K562 (cell line): ENCODE data around the gene YPEL2. TPM values are rescaled to one million over a fixed set of nuclear protein-coding genes. Genes with fewer than 3 reads are reported as not detected.

Source experiments
- ATAC-seq: fragments of 200-7000 bp; cut with Tn5 transposase; 3 replicates; pipeline ENCODE4 v1.9.1; 2020; ENCODE audit warnings: moderate library complexity
- BruUV-seq: library from RNA; stranded (reverse); fragments of 400-500 nt; replicated peaks from 2 replicates; lab custom pipeline; 2021; lab: Mats Ljungman, UMichigan
- CTCF ChIA-PET: fragments of 300-600 bp; formaldehyde crosslinking; extraction: SDS; loops from one replicate; lab custom pipeline; 2021; ENCODE audit warnings: low intra/inter-chr PET ratio; lab: Yijun Ruan, JAX
- POLR2A ChIA-PET: fragments of 300-600, 350-650 bp; sonication (Branson Sonifier 250); formaldehyde crosslinking; extraction: SDS; loops from one replicate; lab custom pipeline; 2021; ENCODE audit warnings: antibody characterized with exemption, inconsistent platforms; lab: Yijun Ruan, JAX
- DNase-seq, 4 experiments: peaks; one replicate each; pipeline versions ENCODE4 v3.0.0 to v3.0.0-alpha.2; 2011 to 2018; ENCODE audit warnings: low spot score in 3 of 4, mixed read lengths in 3 of 4; ENCODE audit errors: extremely low read depth in 1 of 4
- FAIRE-seq: peaks from 2 replicates; lab custom pipeline; 2011; peaks lifted over from hg19 to GRCh38; lab: Jason Lieb, UNC
- H2AFZ ChIP-seq: 2 replicates; pipeline ENCODE4 v1.6.0; 2011; ENCODE audit warnings: low read depth, low read length, control low read depth, inconsistent platforms
- H3K27ac ChIP-seq: fragments of 200-600 bp; 3 replicates; pipeline ENCODE4 v1.8.0; 2011; ENCODE audit warnings: low read depth, mild to moderate bottlenecking, control low read depth, inconsistent platforms, low read length, moderate library complexity, mixed read lengths; ENCODE audit errors: extremely low read depth
- H3K27me3 ChIP-seq, 2 experiments: fragments of 300-600 bp in 1 of 2; 2 replicates in 1 of 2; 3 replicates in 1 of 2; pipeline versions ENCODE4 v1.6.0 to v1.8.0; 2011; ENCODE audit warnings: inconsistent platforms in 2 of 2, low read length in 2 of 2, mild to moderate bottlenecking in 1 of 2, mixed read lengths in 1 of 2, moderate library complexity in 1 of 2; ENCODE audit not compliant: control insufficient read depth in 2 of 2, insufficient read depth in 2 of 2
- H3K36me3 ChIP-seq: fragments of 300-600 bp; 3 replicates; pipeline ENCODE4 v1.8.0; 2011; ENCODE audit warnings: mild to moderate bottlenecking, low read length, inconsistent platforms; ENCODE audit not compliant: control insufficient read depth, insufficient read depth
- H3K4me1 ChIP-seq, 2 experiments: fragments of 200-600 bp in 1 of 2; replicated peaks in 1 of 2; 2 replicates in 1 of 2; 3 replicates in 1 of 2; pipeline versions ENCODE4 v1.5.1 to v1.8.0; 2011; ENCODE audit warnings: inconsistent platforms in 2 of 2, low read length in 2 of 2, mild to moderate bottlenecking in 1 of 2, mixed read lengths in 1 of 2, moderate library complexity in 1 of 2; ENCODE audit not compliant: control insufficient read depth in 2 of 2, insufficient read depth in 2 of 2
- H3K4me2 ChIP-seq: 2 replicates; pipeline ENCODE4 v1.6.1; 2011; ENCODE audit warnings: low read length, control low read depth, inconsistent platforms, mixed read lengths; ENCODE audit not compliant: insufficient read depth
- H3K4me3 ChIP-seq: fragments of 200-600 bp; sonication (generic), shearing (Covaris generic); 2 replicates; pipeline ENCODE4 v1.5.1; 2016; ENCODE audit warnings: control low read depth, inconsistent platforms
- H3K79me2 ChIP-seq: fragments of 200-600 bp; 3 replicates; pipeline ENCODE4 v1.8.0; 2011; ENCODE audit warnings: low read length, inconsistent platforms; ENCODE audit not compliant: control insufficient read depth, insufficient read depth
- H3K9ac ChIP-seq, 2 experiments: 2 replicates each; pipeline versions ENCODE4 v1.6.0 to v1.6.1; 2011; ENCODE audit warnings: low read depth in 2 of 2, low read length in 2 of 2, control low read depth in 1 of 2, inconsistent platforms in 1 of 2, mild to moderate bottlenecking in 1 of 2, mixed read lengths in 1 of 2; ENCODE audit not compliant: insufficient read depth in 1 of 2
- H3K9me1 ChIP-seq: one replicate; pipeline ENCODE4 v1.6.0; 2011; ENCODE audit warnings: inconsistent platforms, mild to moderate bottlenecking, low read length, moderate library complexity; ENCODE audit not compliant: control insufficient read depth, insufficient read depth
- H3K9me3 ChIP-seq: replicated peaks from 2 replicates; pipeline ENCODE4 v1.5.1; 2011; ENCODE audit warnings: low read depth, low read length, inconsistent platforms; ENCODE audit not compliant: control insufficient read depth, insufficient read depth
- H4K20me1 ChIP-seq: replicated peaks from 2 replicates; pipeline ENCODE4 v1.6.1; 2011; ENCODE audit warnings: low read length, inconsistent platforms, mixed read lengths; ENCODE audit not compliant: control insufficient read depth, insufficient read depth
- CBX8 ChIP-seq: fragments of 200-600 bp; sonication (generic); IDR thresholded peaks from 2 replicates; pipeline ENCODE4 v1.6.1; 2012; ENCODE audit warnings: borderline replicate concordance, mixed run types, low read depth, mild to moderate bottlenecking, moderate library complexity, mixed read lengths, low read length, control low read depth, inconsistent platforms; ENCODE audit not compliant: poor library complexity, severe bottlenecking; ENCODE audit errors: extremely low read depth
- CCAR2 ChIP-seq: fragments of 200-400 bp; formaldehyde crosslinking; IDR thresholded peaks from 2 replicates; pipeline ENCODE4 v1.6.1; 2017; ENCODE audit warnings: mild to moderate bottlenecking, low read depth, low read length
- ILF3 ChIP-seq: fragments of 450-650 bp; IDR thresholded peaks from 2 replicates; pipeline ENCODE4 v1.6.1; 2018; ENCODE audit warnings: antibody characterized with exemption, mild to moderate bottlenecking, moderate library complexity, borderline replicate concordance
- NR4A1 ChIP-seq, 2 experiments: fragments of 250-450 bp in 1 of 2; fragments of 450-650 bp in 1 of 2; sonication (Bioruptor Pico) in 1 of 2; IDR thresholded peaks; 2 replicates each; pipeline versions ENCODE4 v1.4.0 to v1.6.1; 2016 to 2020; ENCODE audit warnings: mild to moderate bottlenecking in 2 of 2, missing compliant biosample characterization in 1 of 2, missing genetic modification characterization in 1 of 2, moderate library complexity in 1 of 2
- POLR2AphosphoS2 ChIP-seq: IDR thresholded peaks from 2 replicates; pipeline ENCODE4 v1.6.1; 2012; ENCODE audit warnings: low read length, improper control_type of control experiment
- POU5F1 ChIP-seq: fragments of 150-350 bp; IDR thresholded peaks from 2 replicates; pipeline ENCODE4 v1.6.1; 2014; ENCODE audit warnings: borderline replicate concordance, low read length, low read depth, mild to moderate bottlenecking; ENCODE audit not compliant: partially characterized antibody
- SAP30 ChIP-seq: fragments of 200-600 bp; sonication (generic); IDR thresholded peaks from 2 replicates; pipeline ENCODE4 v1.6.1; 2012; ENCODE audit warnings: borderline replicate concordance, low read depth, mild to moderate bottlenecking, moderate library complexity, low read length, control low read depth, inconsistent platforms; ENCODE audit not compliant: insufficient read depth, poor library complexity, severe bottlenecking
- ZNF76 ChIP-seq: fragments of 250-450 bp; sonication (Bioruptor Pico); IDR thresholded peaks from 2 replicates; pipeline ENCODE4 v1.4.0; 2020; ENCODE audit warnings: mild to moderate bottlenecking, moderate library complexity, borderline replicate concordance
- WGBS: fragments of 100-300 bp; shearing (Covaris generic); methylation state at CpG from one replicate; pipeline ENCODE4 v1.1.6; 2016; ENCODE audit warnings: low coverage, mixed read lengths; ENCODE audit not compliant: insufficient coverage; ENCODE audit errors: missing lambda C conversion rate; 5-methylcytosine and 5-hydroxymethylcytosine counted together
- in situ Hi-C: fragments of 300-500 bp; cut with MboI; formaldehyde crosslinking; loops from 4 replicates; pipeline ENCODE4 v1.15.0; 2018; ENCODE audit warnings: inconsistent platforms, mixed read lengths
- intact Hi-C: fragments of 100-400 bp; cut with micrococcal nuclease; formaldehyde crosslinking; loops from 2 replicates; pipeline ENCODE4 v1.14.2; 2022
- polyA plus RNA-seq, 8 experiments: library from polyadenylated mRNA; depleted of rRNA in 4 of 8; stranded (reverse) in 5 of 8; unstranded in 3 of 8; fragments of >200 nt; fragmentation: Nextera tagmentation in 2 of 8; fragmentation: Illumina TruSeq in 1 of 8; extraction: Ambion mirVana in 2 of 8; extraction: Trizol in 1 of 8; gene quantifications; 2 replicates each; pipeline versions ENCODE4 v1.2.1 to v1.2.3, GENCODE V29; 2011 to 2014; ENCODE audit warnings: inconsistent platforms in 1 of 8, missing spikeins in 1 of 8
- total RNA-seq, 7 experiments: library from RNA; depleted of rRNA in 6 of 7; stranded (reverse); fragments of >200 nt in 6 of 7; fragmentation: Illumina TruSeq in 2 of 7; extraction: Trizol in 2 of 7; gene quantifications; 2 replicates each; pipeline versions ENCODE4 v1.2.1 to v1.2.3, GENCODE V29; 2011 to 2021; ENCODE audit warnings: low replicate concordance in 1 of 7
- TF ChIP-seq, protein P1 (sequence below): fragments of 150-350 bp; IDR thresholded peaks from 2 replicates; pipeline ENCODE4 v1.6.1; 2014; ENCODE audit warnings: low read depth, mild to moderate bottlenecking, low read length, borderline replicate concordance
- TF ChIP-seq, protein P2 (sequence below): fragments of 250-450 bp; sonication (Bioruptor Pico); IDR thresholded peaks from 2 replicates; pipeline ENCODE4 v1.4.0; 2020; ENCODE audit warnings: mild to moderate bottlenecking, moderate library complexity

YPEL2 gene
- total and polyA plus RNA-seq, 9 of the 15 experiments (the other 6 are each of a cell fraction or from before 2014, with no cell fraction given), result 0.11 to 2.4 (median 0.47) TPM

DNA sequence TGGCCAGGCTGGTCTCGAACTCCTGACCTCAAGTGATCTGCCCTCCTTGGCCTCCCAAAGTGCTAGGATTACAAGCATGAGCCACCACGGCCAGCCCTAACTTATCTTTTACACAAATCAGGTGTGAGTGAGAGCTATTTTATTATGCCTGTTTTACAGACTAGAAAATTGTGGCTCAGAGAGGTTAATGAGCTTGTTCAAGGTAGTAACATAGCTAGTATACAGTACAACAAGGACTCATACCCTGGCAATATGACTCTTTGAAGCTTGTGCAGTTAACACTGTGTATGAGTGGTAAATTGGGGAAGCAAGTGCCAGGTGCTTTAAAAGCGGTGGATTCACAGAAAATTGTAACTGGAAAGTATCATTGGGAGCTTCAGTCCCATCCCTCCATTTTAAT, 49.0 kb downstream of the YPEL2 start (continued):
- TF ChIP-seq, protein P1, sequence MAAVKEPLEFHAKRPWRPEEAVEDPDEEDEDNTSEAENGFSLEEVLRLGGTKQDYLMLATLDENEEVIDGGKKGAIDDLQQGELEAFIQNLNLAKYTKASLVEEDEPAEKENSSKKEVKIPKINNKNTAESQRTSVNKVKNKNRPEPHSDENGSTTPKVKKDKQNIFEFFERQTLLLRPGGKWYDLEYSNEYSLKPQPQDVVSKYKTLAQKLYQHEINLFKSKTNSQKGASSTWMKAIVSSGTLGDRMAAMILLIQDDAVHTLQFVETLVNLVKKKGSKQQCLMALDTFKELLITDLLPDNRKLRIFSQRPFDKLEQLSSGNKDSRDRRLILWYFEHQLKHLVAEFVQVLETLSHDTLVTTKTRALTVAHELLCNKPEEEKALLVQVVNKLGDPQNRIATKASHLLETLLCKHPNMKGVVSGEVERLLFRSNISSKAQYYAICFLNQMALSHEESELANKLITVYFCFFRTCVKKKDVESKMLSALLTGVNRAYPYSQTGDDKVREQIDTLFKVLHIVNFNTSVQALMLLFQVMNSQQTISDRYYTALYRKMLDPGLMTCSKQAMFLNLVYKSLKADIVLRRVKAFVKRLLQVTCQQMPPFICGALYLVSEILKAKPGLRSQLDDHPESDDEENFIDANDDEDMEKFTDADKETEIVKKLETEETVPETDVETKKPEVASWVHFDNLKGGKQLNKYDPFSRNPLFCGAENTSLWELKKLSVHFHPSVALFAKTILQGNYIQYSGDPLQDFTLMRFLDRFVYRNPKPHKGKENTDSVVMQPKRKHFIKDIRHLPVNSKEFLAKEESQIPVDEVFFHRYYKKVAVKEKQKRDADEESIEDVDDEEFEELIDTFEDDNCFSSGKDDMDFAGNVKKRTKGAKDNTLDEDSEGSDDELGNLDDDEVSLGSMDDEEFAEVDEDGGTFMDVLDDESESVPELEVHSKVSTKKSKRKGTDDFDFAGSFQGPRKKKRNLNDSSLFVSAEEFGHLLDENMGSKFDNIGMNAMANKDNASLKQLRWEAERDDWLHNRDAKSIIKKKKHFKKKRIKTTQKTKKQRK, result no peak
- no peak for TF ChIP-seq NR4A1 (CRISPR knock-in tag; IDR thresholded peaks at IDR 0.05)
- no peak for TF ChIP-seq NR4A1 (tag; IDR thresholded peaks at IDR 0.05)

DNA sequence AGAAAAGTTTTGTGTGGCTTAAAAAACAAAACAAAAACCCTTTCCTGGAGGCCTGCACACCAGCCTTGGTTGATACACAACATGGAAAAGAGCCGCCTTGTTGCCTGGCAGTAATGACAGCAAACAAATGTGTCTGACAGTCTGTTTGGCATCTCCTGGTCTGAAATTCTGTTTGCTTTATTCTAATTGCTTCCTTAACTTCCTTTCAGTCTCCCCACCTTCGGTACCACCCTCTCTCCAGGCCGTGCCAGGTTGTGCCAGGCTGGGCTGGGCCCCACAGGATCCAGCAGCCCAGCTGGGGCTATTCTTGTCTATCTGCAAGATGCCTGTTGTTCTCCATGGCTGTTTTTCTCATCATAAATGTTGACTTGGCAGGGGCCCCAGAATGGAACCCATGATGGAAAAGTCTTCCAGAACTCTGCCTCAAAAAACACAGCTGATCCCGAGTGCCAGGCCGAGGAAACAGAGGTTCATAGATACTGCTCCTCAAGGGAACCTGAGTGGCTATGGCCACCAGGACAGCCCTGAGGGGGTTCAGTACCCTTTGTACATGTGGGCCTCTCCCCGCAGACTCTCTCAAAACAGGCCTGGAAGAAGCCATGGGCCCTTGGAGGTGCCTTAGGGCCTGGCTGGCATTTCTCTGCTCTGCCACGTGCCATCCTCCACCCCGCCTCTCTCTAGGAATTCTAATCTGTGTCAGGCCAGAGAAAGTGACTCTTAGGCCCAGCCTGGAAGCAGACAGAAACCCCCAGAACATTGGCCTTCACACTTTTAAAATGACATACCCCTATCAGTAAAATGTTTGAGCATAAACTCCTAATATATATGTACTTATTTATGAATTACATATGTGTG, 50.5 kb downstream of the YPEL2 start:
- Histone ChIP-seq H3K27ac (no peak overlapping the region), H3K27me3 (no peaks in the 10 kb centered on the region), H3K4me3 (no peak overlapping the region), H3K36me3 (no peaks in the 10 kb centered on the region), H2AFZ (no peak overlapping the region), H3K79me2 (no peaks in the 10 kb centered on the region), H3K9me3 (no peaks in the 10 kb centered on the region), H3K9ac (peak overlapping the region in 1 of 2 experiments; percentile 50; a peak in 1 of 4 replicates), H4K20me1 (no peaks in the 10 kb centered on the region), H3K4me2 (no peak overlapping the region), H3K4me1 (no peaks in the 10 kb centered on the region), H3K9me1 (no peaks in the 10 kb centered on the region)
- BruUV-seq, result no TSS peak
- 46% methylated on average over 8 of the region's 8 CpGs for WGBS
- in situ Hi-C loops (no loop called here), intact Hi-C loops (no loop called here)
- ChIA-PET CTCF (no interaction called here), POLR2A (no interaction called here)
- DNase-seq (no peak), FAIRE-seq (no peak), ATAC-seq (no peak)
- no peak for TF ChIP-seq SAP30
- TF ChIP-seq, protein P2, sequence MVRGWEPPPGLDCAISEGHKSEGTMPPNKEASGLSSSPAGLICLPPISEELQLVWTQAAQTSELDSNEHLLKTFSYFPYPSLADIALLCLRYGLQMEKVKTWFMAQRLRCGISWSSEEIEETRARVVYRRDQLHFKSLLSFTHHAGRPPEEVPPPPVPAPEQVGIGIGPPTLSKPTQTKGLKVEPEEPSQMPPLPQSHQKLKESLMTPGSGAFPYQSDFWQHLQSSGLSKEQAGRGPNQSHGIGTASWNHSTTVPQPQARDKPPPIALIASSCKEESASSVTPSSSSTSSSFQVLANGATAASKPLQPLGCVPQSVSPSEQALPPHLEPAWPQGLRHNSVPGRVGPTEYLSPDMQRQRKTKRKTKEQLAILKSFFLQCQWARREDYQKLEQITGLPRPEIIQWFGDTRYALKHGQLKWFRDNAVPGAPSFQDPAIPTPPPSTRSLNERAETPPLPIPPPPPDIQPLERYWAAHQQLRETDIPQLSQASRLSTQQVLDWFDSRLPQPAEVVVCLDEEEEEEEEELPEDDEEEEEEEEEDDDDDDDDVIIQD (CRISPR knock-in tag), result no peak
- no peak for TF ChIP-seq CCAR2
- no peak for TF ChIP-seq POLR2AphosphoS2
- no peak for TF ChIP-seq POU5F1
- no peak for TF ChIP-seq CBX8
- TF ChIP-seq ILF3, result no peak
- TF ChIP-seq ZNF76 (CRISPR knock-in tag), result no peak
